ENCODE measurements around the gene IL37.

Gene IL37

GRCh38 chr2:112877423-112877822 lies 33.5 kb upstream of the IL37 start:
- Histone ChIP-seq H3F3A (ENCODE audit: insufficient read depth, low read length) (no peaks in the 10 kb centered on the region), H2AFZ (ENCODE audit: low read length) (no peak overlapping the region), H3K36me3 (ENCODE audit: insufficient read depth, low read length) (no peaks in the 10 kb centered on the region), H3K27me3 (ENCODE audit: insufficient read depth, low read length) (no peaks in the 10 kb centered on the region; the same call in 1 of the 2 replicates), H3K4me1 (ENCODE audit: insufficient read depth, low read length, severe bottlenecking) (no peaks in the 10 kb centered on the region), H3K9me3 (ENCODE audit: low read length) (no peaks in the 10 kb centered on the region), H3K4me2 (ENCODE audit: low read length) (no peak overlapping the region), H3K79me2 (ENCODE audit: insufficient read depth, low read length) (no peaks in the 10 kb centered on the region), H3K4me3 (ENCODE audit: low read depth, low read length, poor library complexity, severe bottlenecking) (no peak overlapping the region), H4K20me1 (ENCODE audit: insufficient read depth, low read length) (no peaks in the 10 kb centered on the region), H3K9me2 (ENCODE audit: low read depth, low read length) (no peaks in the 10 kb centered on the region), H3K9ac (ENCODE audit: low read length) (no peak overlapping the region), H3K27ac (ENCODE audit: low read depth, low read length, poor library complexity, severe bottlenecking) (no peak overlapping the region)
- TF ChIP-seq, protein P1, sequence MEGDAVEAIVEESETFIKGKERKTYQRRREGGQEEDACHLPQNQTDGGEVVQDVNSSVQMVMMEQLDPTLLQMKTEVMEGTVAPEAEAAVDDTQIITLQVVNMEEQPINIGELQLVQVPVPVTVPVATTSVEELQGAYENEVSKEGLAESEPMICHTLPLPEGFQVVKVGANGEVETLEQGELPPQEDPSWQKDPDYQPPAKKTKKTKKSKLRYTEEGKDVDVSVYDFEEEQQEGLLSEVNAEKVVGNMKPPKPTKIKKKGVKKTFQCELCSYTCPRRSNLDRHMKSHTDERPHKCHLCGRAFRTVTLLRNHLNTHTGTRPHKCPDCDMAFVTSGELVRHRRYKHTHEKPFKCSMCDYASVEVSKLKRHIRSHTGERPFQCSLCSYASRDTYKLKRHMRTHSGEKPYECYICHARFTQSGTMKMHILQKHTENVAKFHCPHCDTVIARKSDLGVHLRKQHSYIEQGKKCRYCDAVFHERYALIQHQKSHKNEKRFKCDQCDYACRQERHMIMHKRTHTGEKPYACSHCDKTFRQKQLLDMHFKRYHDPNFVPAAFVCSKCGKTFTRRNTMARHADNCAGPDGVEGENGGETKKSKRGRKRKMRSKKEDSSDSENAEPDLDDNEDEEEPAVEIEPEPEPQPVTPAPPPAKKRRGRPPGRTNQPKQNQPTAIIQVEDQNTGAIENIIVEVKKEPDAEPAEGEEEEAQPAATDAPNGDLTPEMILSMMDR (IDR thresholded peaks at IDR 0.05; ENCODE audit: low read length), result no peak
- TF ChIP-seq EZH2 (IDR thresholded peaks at IDR 0.05; ENCODE audit: borderline replicate concordance, low read length), result no peak

- TF ChIP-seq EZH2 (IDR thresholded peaks at IDR 0.05; ENCODE audit: borderline replicate concordance, low read length), result no peak
- TF ChIP-seq, protein P1 (IDR thresholded peaks at IDR 0.05; ENCODE audit: low read length), result no peak
- Histone ChIP-seq H3K9me2 (ENCODE audit: low read depth, low read length) (no peaks in the 10 kb centered on the region), H3K9me3 (ENCODE audit: low read length) (no peaks in the 10 kb centered on the region), H3K9ac (ENCODE audit: low read length) (no peak overlapping the region), H3K4me2 (ENCODE audit: low read length) (no peak overlapping the region), H3K27me3 (ENCODE audit: insufficient read depth, low read length) (no peaks in the 10 kb centered on the region; the same call in 1 of the 2 replicates), H3F3A (ENCODE audit: insufficient read depth, low read length) (no peaks in the 10 kb centered on the region), H3K79me2 (ENCODE audit: insufficient read depth, low read length) (no peaks in the 10 kb centered on the region), H2AFZ (ENCODE audit: low read length) (no peak overlapping the region), H3K36me3 (ENCODE audit: insufficient read depth, low read length) (no peaks in the 10 kb centered on the region), H3K4me1 (ENCODE audit: insufficient read depth, low read length, severe bottlenecking) (no peaks in the 10 kb centered on the region), H3K4me3 (ENCODE audit: low read depth, low read length, poor library complexity, severe bottlenecking) (no peak overlapping the region), H3K27ac (ENCODE audit: low read depth, low read length, poor library complexity, severe bottlenecking) (no peak overlapping the region), H4K20me1 (ENCODE audit: insufficient read depth, low read length) (no peaks in the 10 kb centered on the region)
These were observed 31.4 kb upstream of the IL37 start for GRCh38 chr2:112879491-112880041.

DNA sequence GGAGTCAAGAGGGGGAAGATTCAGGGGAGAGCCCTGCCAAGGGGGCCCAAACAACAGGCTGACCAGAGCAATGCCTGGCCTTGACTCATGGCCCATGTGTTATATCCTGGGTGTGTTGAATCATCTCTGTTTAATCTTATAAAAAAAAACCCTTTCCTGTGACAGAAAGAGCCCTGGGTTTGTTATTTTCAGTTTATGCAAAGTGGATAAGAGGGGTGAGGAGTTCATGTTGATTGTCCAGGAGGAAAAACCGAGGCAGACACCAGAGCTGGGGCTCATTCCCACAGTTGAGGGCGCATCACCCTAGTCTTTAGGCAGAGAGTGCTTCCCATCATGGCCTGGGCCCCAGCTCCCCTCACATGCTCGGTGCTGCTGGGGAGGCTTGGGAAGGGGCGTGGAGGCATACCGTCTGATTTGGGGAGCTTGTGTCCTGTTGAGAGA lies 30.9 kb upstream of the IL37 start:
- Histone ChIP-seq H3K4me1 (ENCODE audit: insufficient read depth, low read length, severe bottlenecking) (no peaks in the 10 kb centered on the region), H3K9me2 (ENCODE audit: low read depth, low read length) (no peaks in the 10 kb centered on the region), H3K27ac (ENCODE audit: low read depth, low read length, poor library complexity, severe bottlenecking) (no peak overlapping the region), H4K20me1 (ENCODE audit: insufficient read depth, low read length) (no peaks in the 10 kb centered on the region), H3K27me3 (ENCODE audit: insufficient read depth, low read length) (no peaks in the 10 kb centered on the region), H3K9me3 (ENCODE audit: low read length) (no peaks in the 10 kb centered on the region), H3K4me3 (ENCODE audit: low read depth, low read length, poor library complexity, severe bottlenecking) (no peak overlapping the region), H3F3A (ENCODE audit: insufficient read depth, low read length) (no peaks in the 10 kb centered on the region), H3K4me2 (ENCODE audit: low read length) (no peak overlapping the region), H3K36me3 (ENCODE audit: insufficient read depth, low read length) (no peaks in the 10 kb centered on the region), H3K79me2 (ENCODE audit: insufficient read depth, low read length) (no peaks in the 10 kb centered on the region), H3K9ac (ENCODE audit: low read length) (no peak overlapping the region), H2AFZ (ENCODE audit: low read length) (no peak overlapping the region)
- TF ChIP-seq, protein P1 (IDR thresholded peaks at IDR 0.05; ENCODE audit: low read length), result no peak
- TF ChIP-seq EZH2 (IDR thresholded peaks at IDR 0.05; ENCODE audit: borderline replicate concordance, low read length), result no peak

Measured in OCI-LY1 (cell line).